RWPE2 (cell line): ENCODE measurements around the gene CLDN4.
A peak's percentile ranks its signal among the peaks of the same experiment; 100 is the strongest.
"Not testable (repeated sequence)": the region's sequence is repeated elsewhere in the genome, so short reads cannot be mapped to it uniquely, and the experiment has no call there.

Source experiments
- ATAC-seq: fragments of 200-7000 bp; cut with Tn5 transposase; 3 replicates; pipeline ENCODE4 v1.9.1; 2021; ENCODE audit warnings: low read depth
- DNase-seq: peaks from one replicate; pipeline ENCODE4 v3.0.0-alpha.2; 2020; ENCODE audit warnings: low spot score
- H3K27ac ChIP-seq: fragments of 450-650 bp; 2 replicates; pipeline ENCODE4 v1.5.1; 2017; ENCODE audit warnings: mild to moderate bottlenecking; ENCODE audit not compliant: poor library complexity, severe bottlenecking
- H3K27me3 ChIP-seq: fragments of 250-450 bp; sonication (Bioruptor Pico); 2 replicates; pipeline ENCODE4 v1.5.1; 2021; ENCODE audit warnings: mild to moderate bottlenecking, moderate library complexity; ENCODE audit not compliant: insufficient read depth, poor library complexity, severe bottlenecking
- H3K36me3 ChIP-seq: fragments of 250-450 bp; sonication (Bioruptor Pico); 2 replicates; pipeline ENCODE4 v1.5.1; 2020; ENCODE audit warnings: low read depth, mild to moderate bottlenecking, moderate library complexity
- H3K4me1 ChIP-seq: fragments of 250-450 bp; sonication (Bioruptor Pico); 2 replicates; pipeline ENCODE4 v1.5.1; 2021; ENCODE audit warnings: mild to moderate bottlenecking, moderate library complexity; ENCODE audit not compliant: insufficient read depth, poor library complexity, severe bottlenecking
- H3K4me3 ChIP-seq: fragments of 250-450 bp; sonication (Bioruptor Pico); 2 replicates; pipeline ENCODE4 v1.5.1; 2021; ENCODE audit warnings: mild to moderate bottlenecking, moderate library complexity; ENCODE audit not compliant: severe bottlenecking
- H3K9me3 ChIP-seq: fragments of 250-450 bp; sonication (Bioruptor Pico); 2 replicates; pipeline ENCODE4 v1.5.1; 2021; ENCODE audit warnings: mild to moderate bottlenecking, moderate library complexity; ENCODE audit not compliant: severe bottlenecking
- TF ChIP-seq, protein P1 (sequence below): fragments of 450-650 bp; IDR thresholded peaks from one replicate; pipeline ENCODE4 v1.5.1; 2017; ENCODE audit warnings: mild to moderate bottlenecking, moderate library complexity; ENCODE audit not compliant: poor library complexity, severe bottlenecking

Gene CLDN4

DNA sequence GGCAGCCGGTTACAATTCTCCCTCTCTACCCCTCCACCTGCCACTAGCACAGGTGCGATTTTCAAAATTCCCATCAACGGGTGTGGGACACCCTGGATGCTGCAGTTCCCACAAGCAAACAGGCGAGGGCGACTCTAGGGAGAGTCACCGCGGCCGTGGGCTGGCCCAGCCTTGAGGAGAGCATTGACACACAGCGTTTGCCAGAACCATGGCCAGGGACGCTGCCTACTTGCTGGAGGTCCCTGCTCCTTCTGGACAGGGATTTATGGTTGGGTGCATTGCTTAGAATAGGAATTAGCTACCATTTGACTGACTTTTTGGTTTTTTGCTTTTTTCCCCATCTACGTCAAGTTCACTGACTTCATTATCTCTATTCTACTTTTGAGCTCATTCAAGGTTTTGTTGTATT is 19.0 kb upstream of the CLDN4 start:
- ATAC-seq: peak; percentile 84
- H3K4me3 ChIP-seq: no peak overlapping the region
- no peaks in the 10 kb centered on the region for H3K27me3 ChIP-seq
- H3K9me3 ChIP-seq: no peaks in the 10 kb centered on the region
- H3K27ac ChIP-seq: no peak overlapping the region
- DNase-seq: peak; percentile 74
- no peaks in the 10 kb centered on the region for H3K36me3 ChIP-seq
- TF ChIP-seq, protein P1, sequence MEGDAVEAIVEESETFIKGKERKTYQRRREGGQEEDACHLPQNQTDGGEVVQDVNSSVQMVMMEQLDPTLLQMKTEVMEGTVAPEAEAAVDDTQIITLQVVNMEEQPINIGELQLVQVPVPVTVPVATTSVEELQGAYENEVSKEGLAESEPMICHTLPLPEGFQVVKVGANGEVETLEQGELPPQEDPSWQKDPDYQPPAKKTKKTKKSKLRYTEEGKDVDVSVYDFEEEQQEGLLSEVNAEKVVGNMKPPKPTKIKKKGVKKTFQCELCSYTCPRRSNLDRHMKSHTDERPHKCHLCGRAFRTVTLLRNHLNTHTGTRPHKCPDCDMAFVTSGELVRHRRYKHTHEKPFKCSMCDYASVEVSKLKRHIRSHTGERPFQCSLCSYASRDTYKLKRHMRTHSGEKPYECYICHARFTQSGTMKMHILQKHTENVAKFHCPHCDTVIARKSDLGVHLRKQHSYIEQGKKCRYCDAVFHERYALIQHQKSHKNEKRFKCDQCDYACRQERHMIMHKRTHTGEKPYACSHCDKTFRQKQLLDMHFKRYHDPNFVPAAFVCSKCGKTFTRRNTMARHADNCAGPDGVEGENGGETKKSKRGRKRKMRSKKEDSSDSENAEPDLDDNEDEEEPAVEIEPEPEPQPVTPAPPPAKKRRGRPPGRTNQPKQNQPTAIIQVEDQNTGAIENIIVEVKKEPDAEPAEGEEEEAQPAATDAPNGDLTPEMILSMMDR: peak; percentile 60
- peaks cover 8% of the 10 kb centered on the region for H3K4me1 ChIP-seq

DNA sequence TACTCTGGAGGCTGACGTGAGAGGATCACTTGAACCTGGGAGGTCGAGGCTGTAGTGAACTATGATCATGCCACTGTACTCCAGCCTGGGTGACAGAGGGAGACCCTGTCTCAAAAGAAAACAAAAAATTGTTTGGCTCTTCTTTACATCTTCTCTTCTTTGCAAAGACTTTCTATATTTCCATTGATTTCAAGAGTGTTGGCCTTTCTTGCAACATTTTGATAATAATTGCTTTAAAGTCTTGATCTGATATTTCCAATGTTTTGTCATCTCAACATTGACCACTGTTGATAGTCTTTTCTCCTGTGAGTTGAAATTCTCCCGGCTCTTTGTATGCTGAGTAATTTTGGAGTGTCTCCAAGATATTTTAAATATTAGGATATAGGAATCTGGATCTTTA is 17.8 kb upstream of the CLDN4 start:
- H3K4me3 ChIP-seq: no peak overlapping the region
- H3K36me3 ChIP-seq: no peaks in the 10 kb centered on the region
- ATAC-seq (no peak), DNase-seq (no peak)
- H3K4me1 ChIP-seq: peaks cover 8% of the 10 kb centered on the region
- no peaks in the 10 kb centered on the region for H3K9me3 ChIP-seq
- H3K27me3 ChIP-seq: no peaks in the 10 kb centered on the region
- H3K27ac ChIP-seq: no peak overlapping the region
- TF ChIP-seq, protein P1: no peak

DNA sequence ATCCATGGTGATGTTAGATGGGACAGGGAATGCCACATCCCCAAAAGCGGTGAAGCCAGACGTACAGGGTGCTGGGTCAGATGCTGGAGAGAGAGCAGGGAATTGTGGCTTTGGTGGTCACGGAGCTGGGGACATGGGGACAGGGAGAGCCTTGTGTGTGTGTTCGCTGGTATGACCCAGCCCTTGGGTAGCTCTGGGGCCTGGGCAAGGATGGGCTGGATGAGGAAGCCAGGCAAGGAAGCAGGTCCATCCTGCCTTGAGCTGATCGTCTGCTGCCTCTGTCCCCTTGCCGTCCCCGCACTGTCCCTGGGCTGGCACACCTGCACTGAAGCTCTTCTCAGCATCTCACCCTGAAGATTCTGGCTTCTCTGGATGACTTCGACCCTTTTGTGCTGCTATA is 15.4 kb upstream of the CLDN4 start:
- H3K36me3 ChIP-seq: no peaks in the 10 kb centered on the region
- DNase-seq: no peak
- TF ChIP-seq, protein P1: no peak

DNA sequence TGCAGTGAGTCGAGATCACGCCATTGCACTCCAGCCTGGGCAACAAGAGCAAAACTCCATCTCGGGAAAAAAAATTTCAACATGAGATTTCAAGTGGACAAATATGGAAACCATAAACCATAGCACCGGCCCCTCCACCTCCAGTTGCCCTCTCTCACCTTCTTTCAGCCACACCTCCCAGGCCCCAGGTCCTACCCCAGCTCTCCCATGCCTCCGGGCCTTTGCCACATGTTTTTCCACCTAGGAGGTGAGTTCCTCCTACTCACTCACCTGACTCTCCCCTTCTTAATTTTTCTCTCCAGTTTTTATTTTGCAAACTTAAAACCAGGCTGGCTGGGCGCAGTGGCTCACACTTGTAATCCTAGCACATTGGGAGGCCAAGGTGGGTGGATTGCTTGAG is 13.7 kb upstream of the CLDN4 start:
- DNase-seq: peak; percentile 16
- no peak for ATAC-seq
- Histone ChIP-seq H3K36me3 (no peaks in the 10 kb centered on the region), H3K27me3 (no peaks in the 10 kb centered on the region), H3K4me3 (no peak overlapping the region), H3K27ac (no peak overlapping the region), H3K4me1 (peaks cover 5% of the 10 kb centered on the region), H3K9me3 (no peaks in the 10 kb centered on the region)
- TF ChIP-seq, protein P1: no peak

More for the DNA sequence above, 15.4 kb upstream of the CLDN4 start:
- Histone ChIP-seq H3K4me1 (no peaks in the 10 kb centered on the region), H3K27me3 (no peaks in the 10 kb centered on the region), H3K9me3 (no peaks in the 10 kb centered on the region), H3K27ac (no peak overlapping the region), H3K4me3 (no peak overlapping the region)
- ATAC-seq: no peak

DNA sequence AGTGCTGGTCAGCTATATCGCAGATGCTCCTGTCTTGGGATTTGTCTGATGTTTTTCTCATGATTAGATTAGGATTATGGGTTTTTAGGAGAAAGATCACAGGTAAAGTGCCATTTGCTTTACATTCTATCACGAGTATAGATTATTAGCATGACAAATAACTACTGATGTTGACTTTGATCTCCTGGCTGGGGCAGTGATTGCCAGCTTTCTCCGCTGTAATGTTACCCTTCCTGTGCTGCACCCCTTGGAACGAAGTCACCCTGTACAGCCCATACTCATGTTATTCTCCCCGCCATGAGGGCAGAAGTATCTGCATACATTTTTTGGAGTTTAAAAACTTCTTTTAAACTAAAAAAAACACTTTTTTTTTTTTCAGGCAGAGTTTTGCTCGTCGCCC is 10.8 kb upstream of the CLDN4 start:
- ATAC-seq (no peak), DNase-seq (no peak)
- Histone ChIP-seq H3K9me3 (no peaks in the 10 kb centered on the region), H3K36me3 (no peaks in the 10 kb centered on the region), H3K4me1 (peaks cover 17% of the 10 kb centered on the region), H3K27me3 (no peaks in the 10 kb centered on the region), H3K4me3 (no peak overlapping the region), H3K27ac (no peak overlapping the region)
- TF ChIP-seq, protein P1: no peak

DNA sequence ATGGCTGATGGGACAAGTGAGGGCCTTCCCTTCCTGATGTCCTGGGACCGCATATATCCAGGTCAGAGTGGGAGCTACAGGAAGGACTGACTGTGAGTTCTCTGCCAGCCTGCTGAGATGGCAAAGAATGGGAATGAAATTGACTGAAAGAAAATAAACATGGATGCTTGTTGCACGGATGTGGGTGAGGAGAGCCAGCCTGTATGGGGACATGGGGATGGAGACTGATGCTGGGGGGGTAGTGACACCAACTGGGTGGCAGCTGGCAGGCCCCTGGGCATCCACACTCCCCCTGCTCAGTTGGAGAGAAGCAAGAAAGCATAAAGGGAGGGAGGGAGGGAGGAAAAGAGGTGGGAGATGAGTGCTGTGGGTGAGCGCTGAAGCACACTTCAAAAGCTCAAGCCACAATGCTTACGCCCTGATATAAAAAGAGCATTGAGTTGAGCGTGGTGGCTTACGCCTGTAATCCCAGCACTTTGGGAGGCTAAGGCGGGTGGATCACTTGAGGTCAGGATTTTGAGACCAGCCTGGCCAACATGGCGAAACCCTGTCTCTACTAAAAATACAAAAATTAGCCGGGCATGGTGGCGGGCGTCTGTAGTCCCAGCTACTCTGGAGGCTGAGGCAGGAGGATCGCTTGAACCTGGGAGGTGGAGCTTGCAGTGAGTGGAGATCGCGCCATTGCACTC is 9.1 kb upstream of the CLDN4 start:
- DNase-seq, H3K27me3 ChIP-seq, ATAC-seq, H3K4me3 ChIP-seq, H3K9me3 ChIP-seq, H3K36me3 ChIP-seq: not testable (repeated sequence)
- peak overlapping the region; percentile 66 for H3K27ac ChIP-seq
- H3K4me1 ChIP-seq: peaks cover 17% of the 10 kb centered on the region
